ENCODE results near the gene TCN2.
"Not testable (repeated sequence)": the region's sequence is repeated elsewhere in the genome, so short reads cannot be mapped to it uniquely, and the experiment has no call there.

TCN2 gene

GRCh38 chr22:30606455-30607299 lies at the start of gene TCN2:
Gene TCN2, plus strand, starts transcription at chr22:30607174. Its CDS starts 158 bp downstream, at chr22:30607332.
- DNase-seq, result no peak

GRCh38 chr22:30557243-30557642 lies 49.7 kb upstream of the TCN2 start:
- DNase-seq, result no peak

GRCh38 chr22:30559889-30560288 lies 47.1 kb upstream of the TCN2 start:
- no peak for DNase-seq

- not testable (repeated sequence) for DNase-seq
Observed at GRCh38 chr22:30560643-30561202, 46.3 kb upstream of the TCN2 start.

- DNase-seq, result no peak
Observed at GRCh38 chr22:30561402-30562189, 45.4 kb upstream of the TCN2 start.

GRCh38 chr22:30562366-30562765 lies 44.6 kb upstream of the TCN2 start:
- DNase-seq, result no peak

GRCh38 chr22:30564045-30564760 lies 42.8 kb upstream of the TCN2 start:
- DNase-seq, result no peak

- no peak for DNase-seq
Observed at GRCh38 chr22:30564761-30565119, 42.2 kb upstream of the TCN2 start.

- DNase-seq, result no peak
Observed at GRCh38 chr22:30565341-30565740, 41.6 kb upstream of the TCN2 start.

- DNase-seq, result no peak
Observed at GRCh38 chr22:30566125-30566524, 40.8 kb upstream of the TCN2 start.

- DNase-seq, result not testable (repeated sequence)
Observed at GRCh38 chr22:30567277-30567676, 39.7 kb upstream of the TCN2 start.

- no peak for DNase-seq
Observed at GRCh38 chr22:30568137-30568805, 38.7 kb upstream of the TCN2 start.

- no peak for DNase-seq
Observed at GRCh38 chr22:30569674-30570202, 37.2 kb upstream of the TCN2 start.

- no peak for DNase-seq
Observed at GRCh38 chr22:30572210-30572609, 34.8 kb upstream of the TCN2 start.

- no peak for DNase-seq
Observed at GRCh38 chr22:30572840-30573593, 34.0 kb upstream of the TCN2 start.

GRCh38 chr22:30573594-30574094 lies 33.3 kb upstream of the TCN2 start:
- no peak for DNase-seq

- DNase-seq, result no peak
Observed at GRCh38 chr22:30574095-30574981, 32.6 kb upstream of the TCN2 start, which contains the start of gene GAL3ST1. Gene GAL3ST1, minus strand, starts transcription at chr22:30574665. Its CDS starts 17,273 bp downstream, at chr22:30557392.

GRCh38 chr22:30574997-30575671 lies 31.8 kb upstream of the TCN2 start:
- no peak for DNase-seq

GRCh38 chr22:30575859-30576258 lies 31.1 kb upstream of the TCN2 start:
- no peak for DNase-seq

All from T1000 (cell line).